ENCODE measurements around the gene TNFRSF1B.

TNFRSF1B gene

DNA sequence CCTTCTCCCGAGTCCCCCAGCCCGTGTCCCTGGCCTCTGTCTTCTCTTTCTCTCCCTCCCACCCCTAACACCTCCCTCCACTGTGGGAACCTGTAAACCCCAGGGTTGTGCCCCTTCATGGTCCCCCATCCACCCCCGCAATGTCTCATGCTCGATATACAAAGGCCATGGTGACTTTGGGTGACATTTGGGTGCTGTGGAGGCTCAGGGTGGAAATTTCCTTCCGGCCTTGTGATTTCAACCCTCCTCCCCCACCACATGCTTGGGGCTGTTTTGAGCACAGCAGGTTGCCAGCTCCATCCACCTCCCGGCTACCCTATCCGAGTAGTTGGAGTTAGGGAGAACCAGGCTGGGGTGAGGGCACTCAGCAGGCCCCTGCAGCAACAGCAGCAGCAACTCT, 37.3 kb downstream of the TNFRSF1B start:
- TF ChIP-seq, protein P1, sequence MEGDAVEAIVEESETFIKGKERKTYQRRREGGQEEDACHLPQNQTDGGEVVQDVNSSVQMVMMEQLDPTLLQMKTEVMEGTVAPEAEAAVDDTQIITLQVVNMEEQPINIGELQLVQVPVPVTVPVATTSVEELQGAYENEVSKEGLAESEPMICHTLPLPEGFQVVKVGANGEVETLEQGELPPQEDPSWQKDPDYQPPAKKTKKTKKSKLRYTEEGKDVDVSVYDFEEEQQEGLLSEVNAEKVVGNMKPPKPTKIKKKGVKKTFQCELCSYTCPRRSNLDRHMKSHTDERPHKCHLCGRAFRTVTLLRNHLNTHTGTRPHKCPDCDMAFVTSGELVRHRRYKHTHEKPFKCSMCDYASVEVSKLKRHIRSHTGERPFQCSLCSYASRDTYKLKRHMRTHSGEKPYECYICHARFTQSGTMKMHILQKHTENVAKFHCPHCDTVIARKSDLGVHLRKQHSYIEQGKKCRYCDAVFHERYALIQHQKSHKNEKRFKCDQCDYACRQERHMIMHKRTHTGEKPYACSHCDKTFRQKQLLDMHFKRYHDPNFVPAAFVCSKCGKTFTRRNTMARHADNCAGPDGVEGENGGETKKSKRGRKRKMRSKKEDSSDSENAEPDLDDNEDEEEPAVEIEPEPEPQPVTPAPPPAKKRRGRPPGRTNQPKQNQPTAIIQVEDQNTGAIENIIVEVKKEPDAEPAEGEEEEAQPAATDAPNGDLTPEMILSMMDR (IDR thresholded peaks at IDR 0.05), result no peak
- Histone ChIP-seq H3K36me3 (peaks cover 0 to 17% (median 0%) of the 10 kb centered on the region in 3 donors), H3K4me3 (no peak overlapping the region), H3K27me3 (peaks cover 0 to 10% of the 10 kb centered on the region in 2 donors), H3K9me3 (no peaks in the 10 kb centered on the region), H3K27ac (no peak overlapping the region), H3K4me1 (peaks cover 0 to 7% (median 0%) of the 10 kb centered on the region in 4 donors)
- no peak for DNase-seq
- intact Hi-C loops (cut with DNase I; ENCODE audit: low total_unique reads), result loop anchor here (10.0 kb wide), 1 partner anchor 369 kb away; no protein-coding TSS in a partner anchor

DNA sequence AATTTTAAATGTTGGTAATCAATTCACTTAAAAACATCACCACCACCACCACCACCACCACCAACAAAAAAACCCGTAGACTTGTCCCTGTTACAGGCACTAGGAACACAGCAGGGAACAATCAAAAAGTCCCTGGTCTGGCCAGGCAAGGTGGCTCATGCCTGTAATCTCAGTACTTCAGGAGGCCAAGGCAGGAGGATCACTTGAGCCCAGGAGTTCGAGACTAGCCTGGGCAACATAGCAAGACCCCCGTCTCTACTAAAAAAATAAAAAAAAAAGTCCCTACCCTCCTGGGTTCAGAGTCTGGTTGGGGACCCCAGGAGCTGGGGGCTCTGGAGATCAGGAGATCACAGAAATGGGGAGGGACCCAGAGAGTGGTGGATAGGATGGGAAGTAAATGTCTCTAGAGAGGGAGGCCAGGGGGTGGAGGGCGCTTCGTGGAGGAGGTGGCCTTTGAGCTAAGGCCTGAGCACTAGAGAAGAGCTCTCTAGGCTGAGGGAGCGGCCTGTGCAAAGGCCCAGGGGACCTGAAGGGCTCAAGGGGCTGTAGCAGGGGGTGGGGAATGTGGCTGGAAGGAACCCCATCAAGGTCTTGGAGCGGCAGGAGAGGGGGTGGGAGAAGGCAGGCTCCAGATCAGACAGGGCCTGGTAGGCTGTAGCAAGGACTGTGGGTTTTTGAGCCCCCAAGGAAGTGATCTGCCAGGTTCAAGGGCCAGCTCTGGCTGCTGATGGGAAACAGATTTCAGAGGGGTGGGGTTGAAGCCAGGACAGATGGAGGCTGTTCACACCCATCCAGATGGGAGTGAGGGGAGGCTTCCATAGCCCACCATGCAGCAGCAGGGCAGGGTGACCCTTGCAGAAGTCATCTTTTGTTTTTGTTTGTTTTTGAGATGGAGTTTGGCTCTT, 38.2 kb downstream of the TNFRSF1B start:
- DNase-seq, result no peak
- peaks cover 0 to 3% of the 10 kb centered on the region in 2 donors for H3K27me3 ChIP-seq
- peaks cover 0 to 9% (median 0%) of the 10 kb centered on the region in 4 donors for H3K4me1 ChIP-seq
- H3K4me3 ChIP-seq, result no peak overlapping the region
- H3K36me3 ChIP-seq, result peaks cover 0 to 17% (median 0%) of the 10 kb centered on the region in 3 donors
- no peak overlapping the region for H3K27ac ChIP-seq
- intact Hi-C loops (cut with DNase I; ENCODE audit: low total_unique reads), result loop anchor here (10.0 kb wide), 1 partner anchor 370 kb away; no protein-coding TSS in a partner anchor
- TF ChIP-seq, protein P1 (IDR thresholded peaks at IDR 0.05), result no peak
- H3K9me3 ChIP-seq, result no peaks in the 10 kb centered on the region

DNA sequence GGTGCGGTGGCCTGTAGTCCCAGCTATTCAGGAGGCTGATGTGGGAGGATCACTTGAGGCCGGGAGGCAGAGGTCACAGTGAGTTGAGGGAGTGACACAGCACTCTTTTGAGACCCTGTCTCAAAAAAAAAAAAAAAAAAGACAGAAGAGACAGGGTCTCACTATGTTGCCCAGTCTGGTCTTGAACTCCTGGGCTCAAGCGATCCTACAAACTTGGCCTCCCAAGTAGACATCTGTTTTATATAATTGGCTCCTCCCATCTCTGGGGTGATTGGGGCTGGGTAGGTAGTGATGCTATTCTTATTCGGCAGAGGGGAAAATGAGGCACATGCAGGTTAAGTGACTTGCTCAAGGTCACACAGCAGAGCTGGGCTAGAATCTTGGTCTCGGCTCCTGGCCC, 39.4 kb downstream of the TNFRSF1B start:
- peaks cover 0 to 9% (median 0%) of the 10 kb centered on the region in 4 donors for H3K4me1 ChIP-seq

GRCh38 chr1:12206792-12207424, 40.1 kb downstream of the TNFRSF1B start:
- H3K27me3 ChIP-seq, result peaks cover 0 to 4% of the 10 kb centered on the region in 2 donors

More for the DNA sequence above, 39.4 kb downstream of the TNFRSF1B start:
- Histone ChIP-seq H3K4me3 (no peak overlapping the region), H3K27me3 (peaks cover 0 to 2% of the 10 kb centered on the region in 2 donors), H3K27ac (no peak overlapping the region), H3K9me3 (no peaks in the 10 kb centered on the region), H3K36me3 (peaks cover 0 to 17% (median 0%) of the 10 kb centered on the region in 3 donors)
- no peak for DNase-seq
- intact Hi-C loops (cut with DNase I; ENCODE audit: low total_unique reads), result loop anchor here (10.0 kb wide), 1 partner anchor 371 kb away; no protein-coding TSS in a partner anchor
- TF ChIP-seq, protein P1 (IDR thresholded peaks at IDR 0.05), result no peak

DNA sequence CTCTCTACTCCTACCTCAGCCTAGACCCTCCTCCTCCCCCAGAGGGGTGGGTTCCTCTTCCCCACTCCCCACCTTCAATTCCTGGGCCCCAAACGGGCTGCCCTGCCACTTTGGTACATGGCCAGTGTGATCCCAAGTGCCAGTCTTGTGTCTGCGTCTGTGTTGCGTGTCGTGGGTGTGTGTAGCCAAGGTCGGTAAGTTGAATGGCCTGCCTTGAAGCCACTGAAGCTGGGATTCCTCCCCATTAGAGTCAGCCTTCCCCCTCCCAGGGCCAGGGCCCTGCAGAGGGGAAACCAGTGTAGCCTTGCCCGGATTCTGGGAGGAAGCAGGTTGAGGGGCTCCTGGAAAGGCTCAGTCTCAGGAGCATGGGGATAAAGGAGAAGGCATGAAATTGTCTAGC, 41.5 kb downstream of the TNFRSF1B start:
- peaks cover 0 to 9% (median 0%) of the 10 kb centered on the region in 4 donors for H3K4me1 ChIP-seq

More at GRCh38 chr1:12206792-12207424, 40.1 kb downstream of the TNFRSF1B start:
- Histone ChIP-seq H3K27ac (no peak overlapping the region), H3K36me3 (peaks cover 0 to 11% (median 0%) of the 10 kb centered on the region in 3 donors), H3K9me3 (no peaks in the 10 kb centered on the region), H3K4me1 (peaks cover 0 to 9% (median 0%) of the 10 kb centered on the region in 4 donors), H3K4me3 (no peak overlapping the region)
- intact Hi-C loops (cut with DNase I; ENCODE audit: low total_unique reads), result loop anchor here (10.0 kb wide), 1 partner anchor 372 kb away; no protein-coding TSS in a partner anchor
- no peak for DNase-seq
- TF ChIP-seq, protein P1 (IDR thresholded peaks at IDR 0.05), result no peak

More for the DNA sequence above, 41.5 kb downstream of the TNFRSF1B start:
- no peak overlapping the region for H3K27ac ChIP-seq
- DNase-seq, result no peak
- peaks cover 0 to 6% (median 0%) of the 10 kb centered on the region in 3 donors for H3K36me3 ChIP-seq
- H3K9me3 ChIP-seq, result no peaks in the 10 kb centered on the region
- H3K4me3 ChIP-seq, result no peak overlapping the region
- intact Hi-C loops (cut with DNase I; ENCODE audit: low total_unique reads), result loop anchor here (2.0 to 10.0 kb wide), 2 partner anchors 83 to 373 kb away; no protein-coding TSS in a partner anchor
- TF ChIP-seq, protein P1 (IDR thresholded peaks at IDR 0.05), result no peak
- peaks cover 0 to 3% of the 10 kb centered on the region in 2 donors for H3K27me3 ChIP-seq

All from tibial artery (tissue), 4 donors.